Measurements from ENCODE around the gene NVL.

GRCh38 chr1:224356685-224357625 lies 27.0 kb upstream of the NVL start, which contains the start of gene CNIH4:
- peak; percentile 80 for TF ChIP-seq POLR2A (IDR thresholded peaks at IDR 0.05; ENCODE audit: extremely low read depth, insufficient read length)
- TF ChIP-seq, protein P1, sequence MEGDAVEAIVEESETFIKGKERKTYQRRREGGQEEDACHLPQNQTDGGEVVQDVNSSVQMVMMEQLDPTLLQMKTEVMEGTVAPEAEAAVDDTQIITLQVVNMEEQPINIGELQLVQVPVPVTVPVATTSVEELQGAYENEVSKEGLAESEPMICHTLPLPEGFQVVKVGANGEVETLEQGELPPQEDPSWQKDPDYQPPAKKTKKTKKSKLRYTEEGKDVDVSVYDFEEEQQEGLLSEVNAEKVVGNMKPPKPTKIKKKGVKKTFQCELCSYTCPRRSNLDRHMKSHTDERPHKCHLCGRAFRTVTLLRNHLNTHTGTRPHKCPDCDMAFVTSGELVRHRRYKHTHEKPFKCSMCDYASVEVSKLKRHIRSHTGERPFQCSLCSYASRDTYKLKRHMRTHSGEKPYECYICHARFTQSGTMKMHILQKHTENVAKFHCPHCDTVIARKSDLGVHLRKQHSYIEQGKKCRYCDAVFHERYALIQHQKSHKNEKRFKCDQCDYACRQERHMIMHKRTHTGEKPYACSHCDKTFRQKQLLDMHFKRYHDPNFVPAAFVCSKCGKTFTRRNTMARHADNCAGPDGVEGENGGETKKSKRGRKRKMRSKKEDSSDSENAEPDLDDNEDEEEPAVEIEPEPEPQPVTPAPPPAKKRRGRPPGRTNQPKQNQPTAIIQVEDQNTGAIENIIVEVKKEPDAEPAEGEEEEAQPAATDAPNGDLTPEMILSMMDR (IDR thresholded peaks at IDR 0.05; ENCODE audit: low read depth, low read length), result no peak
- TF ChIP-seq MAX (IDR thresholded peaks at IDR 0.05; ENCODE audit: low read depth, low read length), result peak; percentile 71
- peak; percentile 54 for TF ChIP-seq MYC (IDR thresholded peaks at IDR 0.05; ENCODE audit: low read depth, low read length)

All from NB4 (cell line).